Endothelial cell of umbilical vein (primary cell): Measurements from ENCODE around the gene COL23A1. TPM values are rescaled to one million over a fixed set of nuclear protein-coding genes. Genes with fewer than 3 reads are reported as not detected.

Source experiments
- BruUV-seq: library from RNA; stranded (reverse); fragments of 400-500 nt; replicated peaks from 2 replicates; lab custom pipeline; 2021; lab: Mats Ljungman, UMichigan
- CTCF ChIA-PET: fragments of 300-600, 350-600 bp; sonication (Branson Sonifier 250); formaldehyde crosslinking; loops from one replicate; lab custom pipeline; 2021; ENCODE audit warnings: antibody characterized with exemption, inconsistent platforms; lab: Charles Lee
- POLR2A ChIA-PET: fragments of 300-600, 350-600 bp; sonication (Branson Sonifier 250); formaldehyde crosslinking; loops from one replicate; lab custom pipeline; 2021; ENCODE audit warnings: antibody characterized with exemption, inconsistent platforms; lab: Charles Lee
- DNase-seq: peaks from one replicate; pipeline ENCODE4 v3.0.0-alpha.2; 2011; ENCODE audit warnings: low read depth, low spot score
- FAIRE-seq: peaks from 2 replicates; lab custom pipeline; 2011; peaks lifted over from hg19 to GRCh38; lab: Jason Lieb, UNC
- H2AFZ ChIP-seq: 2 replicates; pipeline ENCODE4 v1.6.0; 2012; ENCODE audit warnings: low read depth, low read length, control low read depth, inconsistent platforms
- H3K27ac ChIP-seq: 2 replicates; pipeline ENCODE4 v1.5.1; 2011; ENCODE audit warnings: low read depth, mild to moderate bottlenecking, control low read depth, low read length, moderate library complexity; ENCODE audit not compliant: insufficient read depth
- H3K27me3 ChIP-seq, 2 experiments: 2 replicates each; pipeline versions ENCODE4 v1.6.0 to v1.6.1; 2011; ENCODE audit warnings: low read length in 2 of 2, mixed read lengths in 1 of 2; ENCODE audit not compliant: control insufficient read depth in 2 of 2, insufficient read depth in 2 of 2
- H3K36me3 ChIP-seq, 2 experiments: 2 replicates in 1 of 2; 3 replicates in 1 of 2; pipeline ENCODE4 v1.5.1; 2011; ENCODE audit warnings: low read length in 2 of 2, mild to moderate bottlenecking in 1 of 2, moderate library complexity in 1 of 2; ENCODE audit not compliant: control insufficient read depth in 2 of 2, insufficient read depth in 2 of 2; ENCODE audit errors: extremely low read depth in 1 of 2
- H3K4me1 ChIP-seq: 3 replicates; pipeline ENCODE4 v1.5.1; 2011; ENCODE audit warnings: mild to moderate bottlenecking, low read length; ENCODE audit not compliant: control insufficient read depth, insufficient read depth; ENCODE audit errors: extremely low read depth
- H3K4me2 ChIP-seq: 2 replicates; pipeline ENCODE4 v1.6.1; 2011; ENCODE audit warnings: low read length, control low read depth, mixed read lengths; ENCODE audit not compliant: insufficient read depth
- H3K4me3 ChIP-seq, 3 experiments: fragments of 200-600 bp in 1 of 3; sonication (generic), shearing (Covaris generic) in 1 of 3; replicated peaks in 1 of 3; 2 replicates each; pipeline ENCODE4 v1.5.1; 2011 to 2016; ENCODE audit warnings: control low read depth in 3 of 3, low read length in 3 of 3, mild to moderate bottlenecking in 2 of 3, inconsistent platforms in 1 of 3, low read depth in 1 of 3, moderate library complexity in 1 of 3; ENCODE audit not compliant: insufficient read depth in 1 of 3
- H3K79me2 ChIP-seq: 2 replicates; pipeline ENCODE4 v1.6.0; 2012; ENCODE audit warnings: low read length, inconsistent platforms; ENCODE audit not compliant: control insufficient read depth, insufficient read depth
- H3K9ac ChIP-seq: replicated peaks from 2 replicates; pipeline ENCODE3; 2011; ENCODE audit warnings: low read length, control low read depth; ENCODE audit not compliant: insufficient read depth; ENCODE audit errors: extremely low read depth
- H3K9me1 ChIP-seq: replicated peaks from 3 replicates; pipeline ENCODE4 v1.6.0; 2011; ENCODE audit warnings: mild to moderate bottlenecking, low read length; ENCODE audit not compliant: control insufficient read depth, insufficient read depth; ENCODE audit errors: extremely low read depth
- H3K9me3 ChIP-seq: replicated peaks from 2 replicates; pipeline ENCODE4 v1.5.1; 2012; ENCODE audit warnings: low read length, inconsistent platforms; ENCODE audit not compliant: control insufficient read depth, insufficient read depth
- H4K20me1 ChIP-seq: replicated peaks from 2 replicates; pipeline ENCODE3; 2011; ENCODE audit warnings: mild to moderate bottlenecking, low read length; ENCODE audit not compliant: control insufficient read depth, insufficient read depth; ENCODE audit errors: extremely low read depth
- CTCF ChIP-seq, 2 donors: IDR thresholded peaks; 1 replicate in 1 of 2; 2 replicates in 1 of 2; pipeline ENCODE4 v1.5.1; 2011; ENCODE audit warnings: low read length in 2 of 2, mild to moderate bottlenecking in 2 of 2, moderate library complexity in 2 of 2, control low read depth in 1 of 2, inconsistent platforms in 1 of 2, low read depth in 1 of 2; ENCODE audit not compliant: insufficient read depth in 1 of 2; ENCODE audit errors: extremely low read depth in 1 of 2
- EZH2 ChIP-seq: IDR thresholded peaks from 2 replicates; pipeline ENCODE4 v1.6.1; 2012; ENCODE audit warnings: borderline replicate concordance, low read depth, mild to moderate bottlenecking, moderate library complexity, low read length, inconsistent platforms; ENCODE audit not compliant: severe bottlenecking
- FOS ChIP-seq: IDR thresholded peaks from 2 replicates; pipeline ENCODE4 v1.6.1; 2011; ENCODE audit warnings: mild to moderate bottlenecking, low read length, moderate library complexity, borderline replicate concordance; ENCODE audit not compliant: insufficient read depth
- GATA2 ChIP-seq: IDR thresholded peaks from 2 replicates; pipeline ENCODE4 v1.7.0; 2011; ENCODE audit warnings: low read depth, mild to moderate bottlenecking, moderate library complexity, mixed read lengths, low read length; ENCODE audit not compliant: insufficient read length, insufficient read depth
- JUN ChIP-seq: IDR thresholded peaks from 2 replicates; pipeline ENCODE4 v1.6.1; 2011; ENCODE audit warnings: borderline replicate concordance, low read depth; ENCODE audit not compliant: insufficient read length, insufficient read depth
- MAX ChIP-seq: IDR thresholded peaks from 2 replicates; pipeline ENCODE4 v1.6.1; 2011; ENCODE audit not compliant: insufficient read depth, insufficient read length
- MYC ChIP-seq: IDR thresholded peaks from one replicate; pipeline ENCODE4 v1.6.1; 2011; ENCODE audit warnings: mild to moderate bottlenecking, low read depth, low read length
- POLR2A ChIP-seq: IDR thresholded peaks from 2 replicates; pipeline ENCODE4 v1.6.1; 2012; ENCODE audit warnings: low read depth, mild to moderate bottlenecking, control low read depth, low read length
- POLR2AphosphoS5 ChIP-seq: IDR thresholded peaks from 2 replicates; pipeline ENCODE4 v1.6.1; 2012; ENCODE audit warnings: low read depth, mild to moderate bottlenecking, control low read depth, low read length, moderate library complexity; ENCODE audit not compliant: insufficient read depth
- dilution Hi-C: fragments of 300-500 bp; cut with MboI; formaldehyde crosslinking; loops from one replicate; pipeline ENCODE4 v1.15.0; 2019; ENCODE audit warnings: low sequenced_read_pairs; ENCODE audit not compliant: extremely low pct_ligation_motif_present
- intact Hi-C: fragments of 100-400 bp; cut with micrococcal nuclease; formaldehyde crosslinking; loops from one replicate; pipeline ENCODE4 v1.10.0; 2022
- polyA plus RNA-seq, 4 experiments: library from polyadenylated mRNA; depleted of rRNA in 3 of 4; stranded (reverse) in 3 of 4; unstranded in 1 of 4; fragments of >200 nt; gene quantifications; 2 replicates each; pipeline versions ENCODE4 v1.2.1 to v1.2.3, GENCODE V29; 2011 to 2012; ENCODE audit warnings: missing spikeins in 1 of 4
- total RNA-seq: library from RNA; stranded (reverse); gene quantifications from 2 replicates; pipeline ENCODE4 v1.2.3, GENCODE V29; 2021

The COL23A1 gene
- total and polyA plus RNA-seq, 2 donors (not counting 3 experiments of a cell fraction or from before 2014, with no cell fraction given): not detected

GRCh38 chr5:178557416-178557815 is 32.8 kb downstream of the COL23A1 start:
- CTCF ChIA-PET: no interaction called here
- DNase-seq (no peak), FAIRE-seq (no peak)
- intact Hi-C loops: no loop called here
- dilution Hi-C loops: no loop called here
- Histone ChIP-seq H3K4me3 (no peak overlapping the region), H3K9me1 (no peaks in the 10 kb centered on the region), H3K4me1 (no peaks in the 10 kb centered on the region), H3K9me3 (no peaks in the 10 kb centered on the region), H3K79me2 (no peaks in the 10 kb centered on the region), H3K4me2 (no peak overlapping the region), H4K20me1 (no peaks in the 10 kb centered on the region), H3K27ac (no peak overlapping the region), H3K36me3 (no peaks in the 10 kb centered on the region), H3K27me3 (no peaks in the 10 kb centered on the region), H3K9ac (no peak overlapping the region), H2AFZ (no peak overlapping the region)
- TF ChIP-seq FOS (no peak), POLR2A (no peak), EZH2 (no peak), JUN (no peak), MYC (no peak), MAX (no peak), GATA2 (no peak), CTCF (IDR thresholded peaks at IDR 0.05; ENCODE audit: extremely low read depth in 1 of 2, insufficient read depth in 1 of 2, low read depth in 1 of 2, low read length in 2 of 2) (no peak), POLR2AphosphoS5 (no peak)
- BruUV-seq: no TSS peak
- POLR2A ChIA-PET: no interaction called here
